HCT116 (cell line): ENCODE data around the gene CERS6. TPM values are rescaled to one million over a fixed set of nuclear protein-coding genes. Genes with fewer than 3 reads are reported as not detected.

Experiments used
- ATAC-seq: fragments of 200-7000 bp; cut with Tn5 transposase; 2 replicates; pipeline ENCODE4 v1.9.1; 2020; ENCODE audit warnings: mild to moderate bottlenecking, moderate library complexity
- BruUV-seq: library from RNA; stranded (reverse); fragments of 400-500 nt; replicated peaks from 2 replicates; lab custom pipeline; 2021; lab: Mats Ljungman, UMichigan
- CTCF ChIA-PET: fragments of 300-600 bp; sonication (Branson Sonifier 250); formaldehyde crosslinking; loops from one replicate; lab custom pipeline; 2021; ENCODE audit warnings: antibody characterized with exemption; lab: Charles Lee
- POLR2A ChIA-PET: fragments of 300-600, 350-600 bp; sonication (Branson Sonifier 250); formaldehyde crosslinking; loops from one replicate; lab custom pipeline; 2021; ENCODE audit warnings: antibody characterized with exemption; lab: Charles Lee
- RAD21 ChIA-PET, 2 experiments: fragments of 300-600 bp; sonication (Branson Sonifier 250); formaldehyde crosslinking; loops; one replicate each; lab custom pipeline; 2023; ENCODE audit warnings: low total read pairs in 2 of 2; ENCODE audit not compliant: uncharacterized antibody in 2 of 2, unreplicated experiment in 2 of 2, low non-redundant PET in 1 of 2; lab: Charles Lee
- DNase-seq: peaks from one replicate; pipeline ENCODE4 v3.0.0-alpha.2; 2010; ENCODE audit warnings: low read depth, low spot score
- H2AFZ ChIP-seq: fragments of 200-600 bp; shearing (Covaris generic), sonication (generic); 2 replicates; pipeline ENCODE4 v1.6.1; 2017; ENCODE audit warnings: low read depth, mixed run types, mixed read lengths, antibody characterized with exemption, low read length; ENCODE audit not compliant: poor library complexity, severe bottlenecking
- H3K27ac ChIP-seq: 2 replicates; pipeline ENCODE4 v1.5.1; 2012; ENCODE audit warnings: low read depth, low read length
- H3K27me3 ChIP-seq: fragments of 200-600 bp; sonication (generic); 2 replicates; pipeline ENCODE4 v1.6.1; 2016; ENCODE audit warnings: mixed run types, low read length, mixed read lengths; ENCODE audit not compliant: insufficient read depth
- H3K36me3 ChIP-seq, 2 experiments: fragments of 200-500 bp in 1 of 2; fragments of 200-600 bp in 1 of 2; sonication (Bioruptor generic) in 1 of 2; sonication (generic) in 1 of 2; 2 replicates each; pipeline versions ENCODE4 v1.5.1 to v1.6.1; 2014 to 2016; ENCODE audit warnings: low read length in 2 of 2, inconsistent platforms in 1 of 2, mixed read lengths in 1 of 2, mixed run types in 1 of 2; ENCODE audit not compliant: insufficient read depth in 2 of 2, control insufficient read depth in 1 of 2
- H3K4me1 ChIP-seq, 2 experiments: fragments of 200-600 bp in 1 of 2; sonication (generic) in 1 of 2; 2 replicates each; pipeline versions ENCODE4 v1.5.1 to v1.6.1; 2012 to 2017; ENCODE audit warnings: low read length in 2 of 2, inconsistent platforms in 1 of 2, mild to moderate bottlenecking in 1 of 2, mixed read lengths in 1 of 2, mixed run types in 1 of 2, moderate library complexity in 1 of 2; ENCODE audit not compliant: insufficient read depth in 2 of 2, control insufficient read depth in 1 of 2
- H3K4me2 ChIP-seq: fragments of 200-600 bp; sonication (generic); 2 replicates; pipeline ENCODE4 v1.6.1; 2017; ENCODE audit warnings: mixed run types, low read length, mixed read lengths
- H3K4me3 ChIP-seq, 2 experiments: fragments of 200-600 bp in 1 of 2; sonication (generic) in 1 of 2; replicated peaks in 1 of 2; 2 replicates each; pipeline ENCODE4 v1.5.1; 2011 to 2016; ENCODE audit warnings: low read length in 2 of 2, control low read depth in 1 of 2, low read depth in 1 of 2, mild to moderate bottlenecking in 1 of 2, mixed read lengths in 1 of 2, mixed run types in 1 of 2
- H3K79me2 ChIP-seq: fragments of 200-600 bp; sonication (generic); 2 replicates; pipeline ENCODE4 v1.6.1; 2017; ENCODE audit warnings: mild to moderate bottlenecking, mixed run types, low read length, moderate library complexity, mixed read lengths; ENCODE audit not compliant: insufficient read depth
- H3K9ac ChIP-seq: fragments of 200-600 bp; sonication (generic); 2 replicates; pipeline ENCODE4 v1.6.1; 2016; ENCODE audit warnings: low read length, mixed read lengths
- H3K9me2 ChIP-seq: fragments of 200-600 bp; sonication (generic), shearing (Covaris generic); 2 replicates; pipeline ENCODE4 v1.6.1; 2017; ENCODE audit warnings: mixed run types, mild to moderate bottlenecking, moderate library complexity; ENCODE audit not compliant: insufficient read depth
- H3K9me3 ChIP-seq, 2 experiments: fragments of 200-500 bp in 1 of 2; fragments of 200-600 bp in 1 of 2; sonication (Bioruptor generic) in 1 of 2; sonication (generic) in 1 of 2; 2 replicates each; pipeline ENCODE4 v1.6.1; 2014 to 2017; ENCODE audit warnings: low read length in 2 of 2, mixed read lengths in 2 of 2, inconsistent platforms in 1 of 2, low read depth in 1 of 2, mild to moderate bottlenecking in 1 of 2, mixed run types in 1 of 2, moderate library complexity in 1 of 2; ENCODE audit not compliant: control insufficient read depth in 1 of 2, insufficient read depth in 1 of 2
- H4K20me1 ChIP-seq: fragments of 200-600 bp; sonication (generic), shearing (Covaris generic); 2 replicates; pipeline ENCODE4 v1.6.1; 2017; ENCODE audit warnings: mixed run types, mild to moderate bottlenecking, moderate library complexity; ENCODE audit not compliant: insufficient read depth
- CBX3 ChIP-seq: IDR thresholded peaks from 2 replicates; pipeline ENCODE4 v1.6.1; 2012; ENCODE audit warnings: low read depth
- CEBPB ChIP-seq: IDR thresholded peaks from 2 replicates; pipeline ENCODE4 v1.6.1; 2012; ENCODE audit warnings: low read depth
- EGR1 ChIP-seq: IDR thresholded peaks from 2 replicates; pipeline ENCODE4 v1.6.1; 2012; ENCODE audit warnings: low read depth
- ELF1 ChIP-seq: IDR thresholded peaks from 2 replicates; pipeline ENCODE4 v1.6.1; 2012; ENCODE audit warnings: low read depth, borderline replicate concordance
- EZH2 ChIP-seq: fragments of 200-600 bp; sonication (generic); IDR thresholded peaks from 2 replicates; pipeline ENCODE4 v1.6.1; 2017; ENCODE audit warnings: antibody characterized with exemption, mixed run types
- FOSL1 ChIP-seq: IDR thresholded peaks from 2 replicates; pipeline ENCODE4 v1.6.1; 2012; ENCODE audit warnings: low read depth
- JUND ChIP-seq: IDR thresholded peaks from 2 replicates; pipeline ENCODE4 v1.6.1; 2012
- POLR2A ChIP-seq: IDR thresholded peaks from 2 replicates; pipeline ENCODE4 v1.7.0; 2011; ENCODE audit warnings: borderline replicate concordance; ENCODE audit not compliant: insufficient read depth, insufficient read length; ENCODE audit errors: extremely low read depth
- POLR2AphosphoS5 ChIP-seq: IDR thresholded peaks from 2 replicates; pipeline ENCODE4 v1.6.1; 2011; ENCODE audit warnings: mild to moderate bottlenecking, low read depth, low read length, moderate library complexity
- SIN3A ChIP-seq: IDR thresholded peaks from 2 replicates; pipeline ENCODE4 v1.6.1; 2012; ENCODE audit warnings: low read depth
- SRF ChIP-seq: IDR thresholded peaks from 2 replicates; pipeline ENCODE4 v1.6.1; 2012; ENCODE audit warnings: low read depth
- TCF7L2 ChIP-seq: IDR thresholded peaks from 2 replicates; pipeline ENCODE4 v1.7.0; 2011; ENCODE audit warnings: borderline replicate concordance, inconsistent platforms; ENCODE audit not compliant: insufficient read depth, insufficient read length; ENCODE audit errors: extremely low read depth
- YY1 ChIP-seq: IDR thresholded peaks from 2 replicates; pipeline ENCODE4 v1.6.1; 2011; ENCODE audit warnings: low read length, low read depth, moderate library complexity, mild to moderate bottlenecking; ENCODE audit not compliant: insufficient replicate concordance; ENCODE audit errors: extremely low read depth
- ZFX ChIP-seq: fragments of 450-650 bp; IDR thresholded peaks from 2 replicates; pipeline ENCODE4 v1.6.1; 2017
- ZNF274 ChIP-seq: fragments of 200-500 bp; sonication (Bioruptor generic); IDR thresholded peaks from 2 replicates; pipeline ENCODE4 v1.6.1; 2014; ENCODE audit warnings: mild to moderate bottlenecking, low read depth, low read length, inconsistent platforms
- intact Hi-C: fragments of 100-400 bp; cut with micrococcal nuclease; formaldehyde crosslinking; loops from 2 replicates; pipeline ENCODE4 v1.10.0; 2022
- total RNA-seq: library from RNA; stranded (reverse); gene quantifications from one replicate; pipeline ENCODE4 v1.2.1, GENCODE V29; 2021; ENCODE audit not compliant: unreplicated experiment
- TF ChIP-seq, protein P1 (sequence below): IDR thresholded peaks from 2 replicates; pipeline ENCODE4 v1.6.1; 2012
- TF ChIP-seq, protein P2 (sequence below): IDR thresholded peaks from 2 replicates; pipeline ENCODE4 v1.6.1; 2012; ENCODE audit warnings: low read depth
- TF ChIP-seq, protein P3 (sequence below): IDR thresholded peaks from 2 replicates; pipeline ENCODE4 v1.6.1; 2012

The CERS6 gene
- total RNA-seq, 1 experiment from 2014 or later: 37.0 TPM

DNA sequence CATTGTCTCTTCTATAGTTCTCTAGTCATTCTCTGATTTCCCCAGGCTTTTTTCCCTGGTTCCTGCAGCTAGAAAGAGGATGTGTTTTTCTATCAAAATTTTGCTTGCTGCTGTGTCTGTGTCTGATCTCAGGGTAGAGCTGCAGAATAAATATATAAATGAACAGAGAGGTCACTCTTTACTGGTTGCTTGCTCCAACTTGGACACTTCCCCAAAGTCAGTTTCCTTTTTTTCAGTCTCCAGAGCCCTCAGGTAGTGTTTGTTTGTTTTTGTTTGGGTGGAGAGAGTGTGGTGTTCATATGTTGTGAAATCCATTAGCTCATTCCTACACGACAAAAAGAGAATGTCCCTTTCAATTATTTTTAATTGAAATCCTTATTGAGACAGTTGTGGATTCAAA lies 85.8 kb downstream of the CERS6 start:
- peaks cover 54% of the 10 kb centered on the region for H3K79me2 ChIP-seq
- ChIA-PET RAD21 (no interaction called here), POLR2A (no interaction called here), CTCF (no interaction called here)
- H2AFZ ChIP-seq: no peak overlapping the region
- intact Hi-C loops: no loop called here
- H3K9ac ChIP-seq: no peak overlapping the region
- H3K4me1 ChIP-seq: peaks cover 2 to 30% of the 10 kb centered on the region in 2 experiments; a peak in 2 of 4 replicates
- no TSS peak for BruUV-seq
- H3K27me3 ChIP-seq: no peaks in the 10 kb centered on the region
- ATAC-seq (no peak), DNase-seq (no peak)
- H3K4me2 ChIP-seq: no peak overlapping the region
- H3K9me3 ChIP-seq: no peaks in the 10 kb centered on the region
- no peak overlapping the region for H3K27ac ChIP-seq
- H3K4me3 ChIP-seq: no peak overlapping the region
- no peak for TF ChIP-seq ELF1
- H3K36me3 ChIP-seq: no peaks in the 10 kb centered on the region
- no peaks in the 10 kb centered on the region; the same call in 1 of the 2 replicates for H4K20me1 ChIP-seq
- H3K9me2 ChIP-seq: 0 out of 2 replicates have a peak, but pooled peaks cover 4% of the 10 kb centered on the region

DNA sequence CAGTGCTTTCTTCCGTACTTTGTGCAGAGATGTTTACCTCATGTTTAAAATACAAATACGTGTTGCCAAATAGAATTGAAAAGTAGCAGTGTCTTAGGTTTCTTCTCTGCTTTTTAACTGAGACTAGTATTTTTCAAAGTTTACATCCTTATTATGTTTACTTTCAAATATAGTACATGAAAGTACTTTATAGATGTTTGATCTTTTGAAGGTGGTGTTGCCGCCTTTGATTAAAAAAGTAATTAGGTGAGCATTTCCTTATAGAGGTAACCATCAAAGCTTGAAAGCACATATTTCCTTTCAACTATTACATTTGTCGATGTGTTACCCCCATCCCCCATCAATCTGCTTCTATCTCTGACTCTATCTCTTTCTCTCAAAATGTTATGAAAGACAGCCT lies 87.0 kb downstream of the CERS6 start:
- no TSS peak for BruUV-seq
- Histone ChIP-seq H3K9ac (no peak overlapping the region), H3K9me3 (no peaks in the 10 kb centered on the region), H3K79me2 (peaks cover 51% of the 10 kb centered on the region), H4K20me1 (no peaks in the 10 kb centered on the region; the same call in 1 of the 2 replicates), H3K36me3 (no peaks in the 10 kb centered on the region), H2AFZ (no peak overlapping the region), H3K27me3 (no peaks in the 10 kb centered on the region), H3K9me2 (0 out of 2 replicates have a peak, but pooled peaks cover 5% of the 10 kb centered on the region), H3K4me1 (peaks cover 0 to 18% of the 10 kb centered on the region in 2 experiments; a peak in 2 of 4 replicates), H3K4me2 (no peak overlapping the region), H3K27ac (no peak overlapping the region), H3K4me3 (no peak overlapping the region)
- ChIA-PET POLR2A (no interaction called here), CTCF (no interaction called here), RAD21 (no interaction called here)
- intact Hi-C loops: no loop called here
- ATAC-seq: no peak
- DNase-seq: no peak
- no peak for TF ChIP-seq ZNF274
- TF ChIP-seq POLR2AphosphoS5: no peak
- TF ChIP-seq ZFX: no peak
- TF ChIP-seq SRF: no peak
- TF ChIP-seq SIN3A: no peak
- no peak for TF ChIP-seq FOSL1
- TF ChIP-seq CEBPB: no peak
- TF ChIP-seq, protein P1, sequence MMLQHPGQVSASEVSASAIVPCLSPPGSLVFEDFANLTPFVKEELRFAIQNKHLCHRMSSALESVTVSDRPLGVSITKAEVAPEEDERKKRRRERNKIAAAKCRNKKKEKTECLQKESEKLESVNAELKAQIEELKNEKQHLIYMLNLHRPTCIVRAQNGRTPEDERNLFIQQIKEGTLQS: no peak
- no peak for TF ChIP-seq POLR2A
- TF ChIP-seq JUND: no peak
- no peak for TF ChIP-seq TCF7L2
- TF ChIP-seq EGR1: no peak
- TF ChIP-seq, protein P2, sequence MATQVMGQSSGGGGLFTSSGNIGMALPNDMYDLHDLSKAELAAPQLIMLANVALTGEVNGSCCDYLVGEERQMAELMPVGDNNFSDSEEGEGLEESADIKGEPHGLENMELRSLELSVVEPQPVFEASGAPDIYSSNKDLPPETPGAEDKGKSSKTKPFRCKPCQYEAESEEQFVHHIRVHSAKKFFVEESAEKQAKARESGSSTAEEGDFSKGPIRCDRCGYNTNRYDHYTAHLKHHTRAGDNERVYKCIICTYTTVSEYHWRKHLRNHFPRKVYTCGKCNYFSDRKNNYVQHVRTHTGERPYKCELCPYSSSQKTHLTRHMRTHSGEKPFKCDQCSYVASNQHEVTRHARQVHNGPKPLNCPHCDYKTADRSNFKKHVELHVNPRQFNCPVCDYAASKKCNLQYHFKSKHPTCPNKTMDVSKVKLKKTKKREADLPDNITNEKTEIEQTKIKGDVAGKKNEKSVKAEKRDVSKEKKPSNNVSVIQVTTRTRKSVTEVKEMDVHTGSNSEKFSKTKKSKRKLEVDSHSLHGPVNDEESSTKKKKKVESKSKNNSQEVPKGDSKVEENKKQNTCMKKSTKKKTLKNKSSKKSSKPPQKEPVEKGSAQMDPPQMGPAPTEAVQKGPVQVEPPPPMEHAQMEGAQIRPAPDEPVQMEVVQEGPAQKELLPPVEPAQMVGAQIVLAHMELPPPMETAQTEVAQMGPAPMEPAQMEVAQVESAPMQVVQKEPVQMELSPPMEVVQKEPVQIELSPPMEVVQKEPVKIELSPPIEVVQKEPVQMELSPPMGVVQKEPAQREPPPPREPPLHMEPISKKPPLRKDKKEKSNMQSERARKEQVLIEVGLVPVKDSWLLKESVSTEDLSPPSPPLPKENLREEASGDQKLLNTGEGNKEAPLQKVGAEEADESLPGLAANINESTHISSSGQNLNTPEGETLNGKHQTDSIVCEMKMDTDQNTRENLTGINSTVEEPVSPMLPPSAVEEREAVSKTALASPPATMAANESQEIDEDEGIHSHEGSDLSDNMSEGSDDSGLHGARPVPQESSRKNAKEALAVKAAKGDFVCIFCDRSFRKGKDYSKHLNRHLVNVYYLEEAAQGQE: no peak
- no peak for TF ChIP-seq CBX3
- TF ChIP-seq YY1: no peak
- TF ChIP-seq, protein P3, sequence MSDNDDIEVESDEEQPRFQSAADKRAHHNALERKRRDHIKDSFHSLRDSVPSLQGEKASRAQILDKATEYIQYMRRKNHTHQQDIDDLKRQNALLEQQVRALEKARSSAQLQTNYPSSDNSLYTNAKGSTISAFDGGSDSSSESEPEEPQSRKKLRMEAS: no peak
- TF ChIP-seq EZH2: no peak
